Midbrain (tissue), 1 donor: Measurements from ENCODE around the gene SMIM13.

Experiments
- DNase-seq: peaks from one replicate; lab custom pipeline; 2025; lab: John Stamatoyannopoulos, UW

Gene SMIM13

DNA sequence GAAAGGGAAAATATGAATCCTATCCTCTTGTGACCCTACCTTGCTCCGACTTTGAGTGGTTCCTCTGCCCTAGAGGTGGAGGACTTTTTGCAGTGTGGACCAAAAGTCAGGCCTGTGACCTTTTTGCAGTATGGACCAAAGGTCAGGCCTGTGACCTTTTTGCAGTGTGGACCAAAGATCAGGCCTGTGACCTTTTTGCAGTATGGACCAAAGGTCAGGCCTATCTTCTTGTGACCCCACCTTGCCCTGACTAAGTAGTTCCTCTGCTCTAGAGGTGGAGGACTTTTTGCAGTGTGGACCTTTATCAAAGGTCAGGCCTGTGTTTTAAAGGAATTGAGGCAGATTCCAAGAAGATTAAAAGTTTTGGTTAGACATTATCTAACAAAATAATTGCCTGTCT is 28.7 kb downstream of the SMIM13 start:
- DNase-seq: no peak

DNA sequence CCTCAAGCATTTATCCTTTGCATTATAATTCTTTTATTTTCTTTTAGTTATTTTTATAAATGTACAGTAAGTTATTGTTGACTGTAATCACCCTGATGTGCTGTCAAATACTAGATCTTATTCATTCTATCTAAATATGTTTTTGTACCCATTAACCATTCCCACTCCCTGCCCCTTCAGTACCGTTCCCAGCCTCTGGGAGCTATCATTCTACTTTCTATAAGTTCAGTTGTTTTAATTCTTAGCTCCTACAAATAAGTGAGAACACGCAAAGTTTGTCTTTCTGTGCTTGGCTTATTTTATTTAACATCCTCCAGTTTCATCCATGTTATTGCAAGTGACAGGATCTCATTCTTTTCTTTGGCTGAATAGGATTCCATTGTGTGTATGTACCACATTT is 30.3 kb downstream of the SMIM13 start:
- no peak for DNase-seq

DNA sequence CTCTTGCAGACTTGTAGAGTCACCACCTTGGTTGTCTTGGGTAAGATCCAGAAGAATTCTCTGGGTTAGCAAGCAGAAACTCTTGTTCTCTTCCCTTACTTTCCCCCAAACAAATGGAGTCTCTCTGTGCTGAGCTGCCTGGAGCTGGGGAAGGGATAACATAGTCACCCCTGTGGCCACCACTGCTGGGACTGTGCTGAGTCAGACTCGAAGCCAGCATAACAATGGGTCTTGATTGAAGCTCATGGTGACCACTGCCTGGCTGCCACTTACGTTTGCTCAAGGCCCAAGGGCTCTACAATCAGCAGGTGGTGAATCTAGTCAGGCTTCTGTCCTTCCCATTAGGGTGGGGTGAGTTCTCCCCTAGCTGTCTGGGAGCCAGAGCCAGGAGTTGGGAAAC is 33.2 kb downstream of the SMIM13 start:
- no peak for DNase-seq

DNA sequence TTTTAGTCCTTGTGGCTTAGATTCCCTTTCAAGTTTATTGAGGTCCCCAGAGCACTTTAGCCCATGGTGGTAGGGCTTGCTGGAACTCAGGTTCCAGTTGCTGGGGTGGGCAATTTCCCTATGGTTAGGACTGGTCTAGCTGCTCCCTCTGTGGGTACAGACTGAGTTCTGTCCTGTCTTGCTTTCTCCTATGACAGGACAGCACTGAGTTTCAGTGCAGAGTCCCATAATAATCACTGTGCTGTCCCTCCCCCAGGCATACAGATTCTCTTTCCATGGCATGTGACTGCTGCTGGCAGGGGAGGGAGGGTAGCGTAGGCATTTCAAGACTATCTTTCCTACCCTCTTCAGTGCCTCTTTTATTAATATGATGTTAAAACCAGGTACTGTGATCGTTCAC is 35.0 kb downstream of the SMIM13 start:
- no peak for DNase-seq

DNA sequence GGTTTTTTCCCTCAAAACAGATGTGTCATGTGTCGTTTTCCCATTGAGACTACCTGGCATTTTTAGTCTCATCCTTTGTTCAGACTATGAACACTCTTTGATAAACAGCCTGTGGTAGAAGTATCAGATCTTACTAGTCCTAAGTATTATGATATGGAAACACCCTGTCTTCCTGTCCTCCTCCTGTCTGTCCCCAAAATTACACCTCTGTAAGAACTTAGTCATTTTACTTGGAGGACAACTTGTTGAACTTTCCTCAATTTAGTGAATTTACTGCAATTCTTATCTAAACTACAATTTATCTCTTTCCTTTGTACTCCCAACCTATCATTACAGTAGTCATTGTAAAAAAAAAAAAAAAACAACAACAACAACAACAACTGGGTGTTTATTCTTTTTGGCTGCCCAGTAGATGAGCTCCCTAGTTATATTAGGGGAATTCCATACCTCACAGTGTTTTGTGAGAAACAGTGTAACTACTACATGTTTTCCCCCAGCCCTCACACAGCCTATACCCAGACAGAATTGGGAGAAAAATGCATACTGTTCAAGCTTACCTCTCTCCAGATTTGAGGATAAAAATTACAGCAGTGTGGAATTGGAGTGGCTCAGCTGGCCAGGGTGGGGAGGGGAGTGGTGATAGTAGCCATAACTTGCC is 36.4 kb downstream of the SMIM13 start:
- no peak for DNase-seq

DNA sequence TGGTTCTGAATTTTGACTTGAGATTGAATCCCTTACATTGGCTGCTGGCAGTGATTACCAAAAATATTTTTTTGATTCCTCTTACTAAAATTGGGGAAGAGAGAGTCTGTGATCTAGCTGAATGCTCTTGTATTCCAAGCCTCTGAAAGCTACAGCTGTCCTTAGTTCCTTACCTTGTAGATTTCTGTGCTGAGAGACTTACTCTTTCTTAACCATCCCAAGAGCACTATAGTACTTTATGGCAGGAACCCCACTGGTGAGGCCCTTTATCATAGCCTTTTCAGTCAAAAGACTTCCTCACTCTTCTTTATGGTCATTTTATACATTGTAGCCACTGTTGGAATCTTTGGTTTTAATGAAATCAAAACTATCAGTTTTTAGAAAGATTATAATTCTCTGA is 37.0 kb downstream of the SMIM13 start:
- no peak for DNase-seq

DNA sequence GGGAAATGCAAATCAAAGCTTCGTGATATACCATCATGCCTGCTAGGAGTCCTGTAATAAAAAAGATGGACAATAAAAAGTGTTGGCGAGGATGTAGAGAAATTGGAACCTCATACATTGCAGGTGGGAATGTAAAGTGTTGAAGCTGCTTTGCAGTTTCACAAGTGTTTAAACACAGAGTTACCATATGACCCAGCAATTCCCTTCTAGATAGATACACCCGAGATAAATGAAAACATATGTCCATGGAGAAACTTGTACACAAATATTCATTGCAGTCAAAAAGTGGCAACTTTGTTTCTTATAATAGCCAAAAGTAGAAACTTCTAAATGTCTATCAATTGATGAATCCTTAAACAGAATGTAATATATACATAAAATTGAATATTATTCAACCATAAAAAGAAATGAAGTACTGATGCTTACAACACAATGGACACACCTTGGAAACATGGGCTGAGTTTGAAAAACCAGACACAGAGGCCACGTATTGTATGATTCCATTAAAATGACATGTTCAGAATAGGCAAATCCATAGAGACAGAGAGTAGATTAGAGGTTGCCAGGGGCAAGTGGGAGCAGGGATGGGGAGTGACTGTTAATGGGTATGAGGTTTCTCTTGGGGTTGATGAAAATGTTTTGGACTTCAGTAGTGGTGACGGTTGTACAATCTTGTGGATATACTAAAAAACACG is 38.7 kb downstream of the SMIM13 start:
- DNase-seq: no peak

DNA sequence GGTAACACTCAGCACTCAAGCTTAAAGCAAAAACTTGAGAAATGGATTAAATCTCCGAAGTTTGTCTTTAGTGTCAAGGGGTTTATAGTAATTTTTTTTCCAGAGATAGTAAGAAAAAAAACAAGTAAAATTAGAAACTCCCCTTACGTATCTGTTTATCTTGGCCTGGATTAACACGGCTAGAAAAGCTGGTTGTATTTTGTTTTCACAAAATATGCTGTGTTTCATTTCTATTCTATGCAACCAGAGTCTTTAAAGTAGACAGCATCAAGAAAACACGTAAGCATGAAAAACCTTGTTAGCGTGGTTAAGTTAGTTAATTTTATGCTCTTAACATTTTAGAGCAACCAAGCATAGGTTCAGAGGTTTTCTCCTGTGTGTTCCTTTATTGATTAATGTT is 39.6 kb downstream of the SMIM13 start:
- no peak for DNase-seq

DNA sequence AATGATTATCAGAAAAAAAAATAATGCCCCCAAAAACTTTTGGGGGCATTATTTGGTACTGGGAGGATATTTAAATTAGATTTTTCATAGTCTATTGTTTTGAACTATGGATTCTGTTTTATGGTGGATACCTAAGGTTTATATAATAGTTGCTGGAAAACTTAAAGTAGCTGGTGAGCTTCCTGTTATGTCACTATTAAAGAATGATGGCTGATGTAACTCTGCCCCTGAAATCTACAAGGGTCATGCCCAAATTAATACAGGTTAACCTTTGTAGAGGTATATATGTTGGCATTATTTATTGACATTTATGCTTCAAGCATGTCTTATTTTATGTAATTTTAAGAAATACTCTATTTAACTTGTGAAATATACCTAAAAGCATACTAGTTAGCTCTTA is 43.2 kb downstream of the SMIM13 start:
- no peak for DNase-seq

DNA sequence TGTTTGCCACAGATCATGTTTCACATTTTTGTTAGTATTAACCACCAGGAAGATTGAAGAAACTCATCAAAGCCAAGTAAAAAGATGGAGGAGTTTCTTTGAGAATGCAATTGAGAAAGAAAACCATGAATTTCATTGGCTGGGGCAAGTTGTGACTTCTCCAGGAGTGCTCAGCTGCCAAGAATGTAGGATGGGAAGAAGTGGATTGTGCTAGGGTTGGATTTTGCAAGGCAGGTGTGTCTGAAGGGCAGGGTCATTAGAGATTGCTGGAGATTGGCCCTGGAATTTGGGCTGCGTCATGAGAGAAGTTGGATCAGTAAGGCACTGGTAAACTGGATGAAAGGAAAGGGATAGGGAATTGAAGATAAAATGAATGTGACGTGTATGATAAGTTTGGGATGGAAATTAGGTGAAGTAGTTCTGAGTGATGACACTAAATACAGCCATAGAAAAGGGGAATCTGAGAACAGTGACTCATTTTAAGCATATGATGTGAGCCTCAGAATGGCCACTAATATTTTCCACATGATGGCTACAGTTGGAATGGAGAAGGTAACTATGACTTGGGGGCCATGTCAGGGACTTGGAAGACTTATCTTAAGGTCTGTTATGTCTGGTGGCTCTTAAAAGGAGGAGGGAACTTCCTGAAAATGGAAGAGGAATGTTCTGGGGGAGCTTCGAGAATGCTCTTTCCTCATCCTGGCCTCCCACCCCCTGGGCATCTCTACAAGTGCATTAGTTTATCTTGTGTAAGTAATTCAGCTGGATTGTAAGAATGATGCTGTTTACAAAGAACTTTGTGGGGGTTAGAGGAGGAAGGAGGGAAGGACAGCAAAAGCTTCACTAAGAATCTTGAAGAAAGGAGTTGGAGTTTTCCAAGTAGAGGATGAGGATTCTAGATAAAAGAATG is 45.7 kb downstream of the SMIM13 start:
- no peak for DNase-seq

DNA sequence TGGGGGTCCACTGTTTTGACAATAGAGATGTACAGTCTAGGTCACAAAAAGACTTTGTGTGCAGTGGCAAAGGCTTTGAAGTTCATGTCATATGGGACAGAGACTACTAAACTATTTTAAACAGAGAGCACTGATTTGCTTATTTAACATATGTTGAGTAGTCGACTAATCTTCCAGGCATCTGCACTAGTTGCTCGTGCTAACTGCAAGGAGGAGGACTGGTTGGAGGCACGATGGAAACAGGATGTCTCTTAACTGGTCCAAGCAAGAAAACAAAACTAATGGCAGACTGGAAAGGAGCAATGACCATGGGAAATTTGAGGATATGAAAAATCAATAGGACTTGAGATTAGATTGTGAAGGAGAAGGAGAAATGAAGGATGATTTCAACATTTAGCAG is 46.4 kb downstream of the SMIM13 start:
- no peak for DNase-seq

DNA sequence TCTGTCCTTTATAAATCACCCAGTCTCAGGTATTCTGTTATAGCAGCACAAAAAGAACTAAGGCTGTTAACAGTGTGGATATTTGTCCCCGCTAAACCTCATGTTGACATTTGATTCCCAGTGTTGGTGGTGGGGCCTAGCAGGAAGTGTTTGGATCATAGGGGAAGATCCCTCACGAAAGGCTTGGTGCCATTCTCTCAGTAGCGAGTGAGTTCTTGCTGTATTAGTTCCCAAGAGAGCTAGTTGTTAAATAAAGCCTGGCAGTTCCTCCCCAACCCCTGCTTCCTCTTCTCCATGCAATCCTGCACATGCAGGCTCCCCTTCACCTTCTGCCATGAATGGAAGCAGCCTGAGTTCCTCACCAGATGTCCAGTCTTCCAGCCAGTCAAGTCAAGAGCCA is 47.7 kb downstream of the SMIM13 start:
- DNase-seq: no peak

DNA sequence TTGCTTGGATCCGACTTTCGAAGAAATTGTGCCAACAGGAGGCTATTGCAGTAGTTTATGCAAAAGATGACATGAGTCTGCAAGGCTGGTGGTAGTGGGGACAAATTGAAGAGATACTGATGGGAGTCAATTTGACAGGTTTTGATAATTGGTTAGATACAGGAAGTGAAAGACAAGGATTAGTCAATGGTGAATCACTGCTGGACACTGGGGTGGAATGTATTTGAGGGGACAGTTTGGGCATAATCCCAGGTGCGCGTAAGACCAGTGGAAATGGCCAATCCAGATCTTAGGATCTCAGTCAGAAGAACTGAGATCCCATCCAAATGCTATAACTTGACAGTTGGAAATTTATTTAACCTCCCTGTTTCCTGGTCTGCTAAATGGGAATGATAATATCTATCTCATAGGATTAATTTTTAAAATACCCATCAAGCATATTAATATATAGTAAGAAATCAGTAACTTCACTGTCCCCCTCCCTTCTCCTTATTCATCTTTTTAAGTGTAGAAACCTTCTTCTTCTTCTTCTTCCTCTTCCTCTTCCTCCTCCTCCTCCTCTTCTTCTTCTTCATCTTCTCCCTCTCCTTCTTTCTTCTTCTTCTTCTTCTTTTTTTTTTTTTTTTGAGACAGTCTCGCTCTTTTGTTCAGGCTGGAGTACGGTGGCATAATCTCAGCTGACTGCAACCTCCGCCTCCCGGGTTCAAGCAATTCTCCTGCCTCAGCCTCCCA is 48.8 kb downstream of the SMIM13 start:
- no peak for DNase-seq

DNA sequence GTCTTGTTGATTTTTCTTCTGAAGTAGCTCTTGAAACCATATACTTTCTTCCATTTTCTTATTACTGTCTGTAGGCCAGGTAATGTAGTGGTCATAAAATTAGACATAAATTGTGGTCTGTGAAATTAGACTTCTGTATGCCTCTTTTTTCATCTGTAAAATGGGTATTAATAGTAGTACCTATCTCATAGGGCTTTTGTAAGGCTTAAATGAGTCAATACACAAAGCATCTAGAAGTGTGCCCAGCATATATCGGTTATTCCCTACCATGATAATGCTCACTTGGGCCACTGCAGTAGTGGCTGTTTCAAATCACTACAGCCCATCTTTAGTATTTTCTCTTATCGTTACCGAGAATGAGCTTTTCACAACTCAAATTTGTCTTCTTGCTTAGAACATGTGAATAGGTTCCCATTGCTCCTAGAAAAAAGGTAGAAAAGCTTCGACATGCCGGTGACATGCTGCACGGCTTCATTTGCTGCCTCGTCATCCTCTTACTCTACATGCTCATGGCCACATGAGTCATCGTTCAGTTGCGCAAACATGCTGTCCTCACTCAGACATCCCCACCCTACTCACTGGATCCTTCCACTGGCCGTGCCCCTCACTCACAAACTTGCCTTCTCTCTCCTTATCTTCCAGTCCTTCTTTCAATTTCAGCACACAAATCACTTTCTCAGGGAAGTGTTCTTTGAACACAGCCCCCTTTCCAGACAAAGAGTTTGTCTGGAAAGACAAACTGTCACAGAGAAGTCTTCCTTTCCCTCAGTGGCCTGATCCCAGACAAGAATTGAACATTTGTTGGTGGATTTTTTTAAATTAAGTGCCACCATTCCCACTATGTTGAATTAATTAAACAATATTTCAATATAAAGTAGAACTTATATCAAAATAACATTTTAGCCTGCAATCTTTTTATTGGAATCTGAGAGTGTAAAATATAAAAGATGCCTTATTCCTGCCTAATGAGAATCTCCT is 50.0 kb downstream of the SMIM13 start:
- DNase-seq: no peak

DNA sequence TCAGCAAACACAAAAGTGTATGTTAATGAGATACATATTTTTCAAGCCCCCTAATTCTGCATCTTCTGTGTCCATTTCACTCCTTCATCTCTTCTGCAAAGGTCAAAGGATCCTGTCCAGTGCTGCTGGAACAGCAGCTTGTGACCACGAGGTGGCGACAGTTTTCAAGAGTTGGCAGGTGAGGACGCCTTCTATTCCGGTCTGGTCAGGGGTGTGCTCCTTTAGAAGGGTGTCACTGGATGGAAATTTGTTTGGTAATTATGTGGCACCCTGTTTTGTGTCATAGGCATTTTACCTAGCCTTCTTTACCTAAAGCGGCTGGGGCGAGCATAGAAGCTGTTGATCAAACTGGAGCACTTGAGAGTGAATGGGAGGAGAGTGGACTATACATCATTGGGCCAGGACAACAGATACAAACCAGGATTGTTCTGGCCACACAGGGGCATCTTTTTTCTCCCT is 50.8 kb downstream of the SMIM13 start:
- DNase-seq: peak; percentile 80

DNA sequence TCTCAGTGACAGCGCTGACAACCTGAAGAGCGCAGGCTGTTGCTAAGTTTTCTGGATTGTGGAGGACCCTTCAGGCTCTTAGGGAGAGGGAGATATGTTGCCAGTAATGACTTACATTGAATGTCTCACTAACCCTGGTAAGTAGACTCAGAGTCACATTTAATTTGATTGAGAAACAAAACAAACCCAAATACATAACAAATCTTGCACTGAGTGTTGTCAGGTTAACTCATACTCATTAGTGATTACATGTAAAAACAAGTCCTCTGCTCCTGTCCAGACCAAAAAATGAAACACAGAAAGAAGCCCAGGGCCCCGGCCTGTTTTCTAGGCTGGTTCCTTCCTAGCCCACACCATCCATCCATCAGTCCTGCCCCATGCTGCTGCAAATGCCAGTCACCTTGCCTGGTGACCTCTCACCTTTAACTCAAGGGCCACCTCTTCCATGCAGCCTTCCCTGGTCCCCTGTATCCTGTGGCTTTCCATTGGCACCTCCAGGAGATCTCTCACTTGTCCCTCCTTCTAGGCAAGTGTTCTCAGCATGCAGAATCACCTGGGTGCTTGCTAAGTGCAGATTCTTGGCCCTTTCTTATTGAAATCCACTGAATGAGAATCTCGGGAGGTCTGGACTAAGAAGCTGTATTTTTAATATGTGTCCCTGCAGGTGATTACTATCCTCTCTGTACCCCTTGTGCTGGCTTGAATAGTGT is 52.6 kb downstream of the SMIM13 start:
- DNase-seq: no peak

DNA sequence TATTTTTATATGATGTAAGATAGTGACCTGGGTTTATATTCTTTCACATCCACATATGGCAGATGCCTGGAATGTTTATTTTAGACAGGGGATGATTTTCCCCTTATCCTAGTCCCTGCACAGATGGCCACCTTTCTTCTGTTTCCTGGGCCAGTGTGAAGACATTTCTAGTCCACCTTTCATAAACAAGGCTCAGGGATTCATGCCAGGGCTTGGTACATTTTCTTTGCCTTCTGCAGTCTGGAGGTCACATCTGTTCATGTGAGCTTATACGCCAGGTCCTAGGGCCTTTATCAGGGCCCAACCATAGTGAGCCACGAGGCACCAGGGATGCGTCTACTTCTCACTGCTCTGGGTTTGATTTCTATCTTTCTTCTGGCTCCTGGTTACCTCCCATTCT is 55.9 kb downstream of the SMIM13 start:
- no peak for DNase-seq

DNA sequence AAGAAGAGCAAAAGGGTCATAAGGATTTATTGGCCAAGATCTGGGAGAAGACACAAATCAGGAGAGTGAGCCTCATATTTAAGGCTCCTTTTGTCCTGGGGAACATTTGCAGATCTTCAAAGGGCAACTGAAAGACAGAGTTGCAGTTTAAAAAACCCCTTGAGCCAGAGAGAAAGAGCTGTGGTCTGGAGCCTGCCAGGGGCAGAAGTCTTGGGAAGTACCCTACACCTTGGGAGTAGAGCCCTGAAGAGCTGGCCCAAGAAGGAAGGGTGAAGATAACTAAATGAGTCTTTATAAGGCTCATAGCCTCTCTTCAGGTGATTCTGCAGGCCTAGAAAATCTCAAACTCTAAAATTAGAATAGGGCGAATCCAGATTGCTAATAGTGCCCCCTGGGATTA is 57.9 kb downstream of the SMIM13 start:
- DNase-seq: no peak

DNA sequence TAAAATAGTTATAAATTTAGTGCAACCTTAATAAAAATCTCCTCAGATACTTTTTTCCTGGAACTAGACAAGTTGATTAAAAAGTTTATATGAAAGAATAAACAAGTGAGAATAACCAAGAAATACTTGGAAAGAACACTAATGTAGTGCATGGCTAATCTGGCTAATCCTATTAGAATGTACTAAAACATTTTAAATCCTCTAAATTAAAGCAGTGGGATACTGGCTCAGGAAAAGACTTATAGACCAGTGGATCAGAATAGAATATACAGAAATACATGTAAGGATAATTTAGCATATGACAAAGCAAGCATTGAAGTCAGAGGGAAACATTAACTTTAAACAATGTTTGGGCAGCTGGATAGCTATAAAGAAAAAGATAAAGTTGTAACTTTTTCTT is 58.9 kb downstream of the SMIM13 start:
- no peak for DNase-seq

DNA sequence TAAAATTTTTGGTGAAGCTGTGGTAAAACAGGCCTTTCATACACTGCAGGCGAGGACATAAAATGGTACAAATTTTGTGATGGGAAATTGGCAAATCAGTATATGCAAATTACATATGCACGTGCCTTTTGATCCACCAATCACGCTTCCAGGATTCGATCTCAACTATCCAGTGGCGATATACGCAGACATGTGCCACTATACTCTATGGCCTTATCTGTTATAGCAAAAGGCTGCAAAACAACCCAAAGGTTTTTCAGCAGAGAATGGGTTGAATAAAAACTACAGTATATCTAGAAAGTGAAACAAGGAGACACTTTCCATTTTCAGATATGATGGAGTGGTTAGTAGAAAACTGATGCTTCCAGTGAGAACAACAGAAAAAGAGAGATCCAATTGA is 59.8 kb downstream of the SMIM13 start:
- no peak for DNase-seq
